DOHH2 (cell line): ENCODE measurements around the gene METTL3.

Source experiments
- EZH2phosphoT487 ChIP-seq: fragments of 200-600 bp; sonication (generic); IDR thresholded peaks from 2 replicates; pipeline ENCODE4 v1.6.1; 2017; ENCODE audit warnings: borderline replicate concordance, mild to moderate bottlenecking, antibody characterized with exemption, low read length, moderate library complexity, mixed read lengths
- TF ChIP-seq, protein P1 (sequence below): fragments of 200-600 bp; sonication (generic); IDR thresholded peaks from one replicate; pipeline ENCODE4 v1.5.1; 2014; ENCODE audit warnings: antibody characterized with exemption, mild to moderate bottlenecking, low read depth, low read length; ENCODE audit not compliant: poor library complexity, severe bottlenecking

DNA sequence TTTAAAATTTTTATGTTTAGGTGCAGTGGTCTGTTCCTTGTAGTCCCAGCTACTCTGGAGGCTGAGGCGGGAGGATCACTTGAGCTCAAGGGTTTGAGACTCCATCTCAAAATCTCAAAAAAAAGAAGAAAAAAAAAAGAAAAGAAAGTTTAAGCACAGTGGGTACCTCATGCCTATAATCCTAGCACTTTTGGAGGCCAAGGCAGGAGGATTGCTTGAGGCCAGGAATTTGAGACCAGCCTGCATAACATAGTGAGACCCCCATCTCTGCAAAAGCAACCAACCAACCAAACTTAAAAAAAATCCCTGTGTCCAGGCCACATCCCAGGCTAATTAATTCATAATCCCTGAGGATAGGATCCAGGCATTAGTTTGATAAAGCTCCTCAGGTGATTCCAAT, 18.4 kb upstream of the METTL3 start:
- TF ChIP-seq, protein P1, sequence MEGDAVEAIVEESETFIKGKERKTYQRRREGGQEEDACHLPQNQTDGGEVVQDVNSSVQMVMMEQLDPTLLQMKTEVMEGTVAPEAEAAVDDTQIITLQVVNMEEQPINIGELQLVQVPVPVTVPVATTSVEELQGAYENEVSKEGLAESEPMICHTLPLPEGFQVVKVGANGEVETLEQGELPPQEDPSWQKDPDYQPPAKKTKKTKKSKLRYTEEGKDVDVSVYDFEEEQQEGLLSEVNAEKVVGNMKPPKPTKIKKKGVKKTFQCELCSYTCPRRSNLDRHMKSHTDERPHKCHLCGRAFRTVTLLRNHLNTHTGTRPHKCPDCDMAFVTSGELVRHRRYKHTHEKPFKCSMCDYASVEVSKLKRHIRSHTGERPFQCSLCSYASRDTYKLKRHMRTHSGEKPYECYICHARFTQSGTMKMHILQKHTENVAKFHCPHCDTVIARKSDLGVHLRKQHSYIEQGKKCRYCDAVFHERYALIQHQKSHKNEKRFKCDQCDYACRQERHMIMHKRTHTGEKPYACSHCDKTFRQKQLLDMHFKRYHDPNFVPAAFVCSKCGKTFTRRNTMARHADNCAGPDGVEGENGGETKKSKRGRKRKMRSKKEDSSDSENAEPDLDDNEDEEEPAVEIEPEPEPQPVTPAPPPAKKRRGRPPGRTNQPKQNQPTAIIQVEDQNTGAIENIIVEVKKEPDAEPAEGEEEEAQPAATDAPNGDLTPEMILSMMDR, result no peak
- TF ChIP-seq EZH2phosphoT487, result no peak
